Endothelial cell of umbilical vein (primary cell): Measurements from ENCODE around the gene PAQR4. TPM values are rescaled to one million over a fixed set of nuclear protein-coding genes. Genes with fewer than 3 reads are reported as not detected.

Experiments used
- BruUV-seq: library from RNA; stranded (reverse); fragments of 400-500 nt; replicated peaks from 2 replicates; lab custom pipeline; 2021; lab: Mats Ljungman, UMichigan
- CTCF ChIA-PET: fragments of 300-600, 350-600 bp; sonication (Branson Sonifier 250); formaldehyde crosslinking; loops from one replicate; lab custom pipeline; 2021; ENCODE audit warnings: antibody characterized with exemption, inconsistent platforms; lab: Charles Lee
- POLR2A ChIA-PET: fragments of 300-600, 350-600 bp; sonication (Branson Sonifier 250); formaldehyde crosslinking; loops from one replicate; lab custom pipeline; 2021; ENCODE audit warnings: antibody characterized with exemption, inconsistent platforms; lab: Charles Lee
- DNase-seq: peaks from one replicate; pipeline ENCODE4 v3.0.0-alpha.2; 2011; ENCODE audit warnings: low read depth, low spot score
- FAIRE-seq: peaks from 2 replicates; lab custom pipeline; 2011; peaks lifted over from hg19 to GRCh38; lab: Jason Lieb, UNC
- H2AFZ ChIP-seq: 2 replicates; pipeline ENCODE4 v1.6.0; 2012; ENCODE audit warnings: low read depth, low read length, control low read depth, inconsistent platforms
- H3K27ac ChIP-seq: 2 replicates; pipeline ENCODE4 v1.5.1; 2011; ENCODE audit warnings: low read depth, mild to moderate bottlenecking, control low read depth, low read length, moderate library complexity; ENCODE audit not compliant: insufficient read depth
- H3K27me3 ChIP-seq, 2 experiments: 2 replicates each; pipeline versions ENCODE4 v1.6.0 to v1.6.1; 2011; ENCODE audit warnings: low read length in 2 of 2, mixed read lengths in 1 of 2; ENCODE audit not compliant: control insufficient read depth in 2 of 2, insufficient read depth in 2 of 2
- H3K36me3 ChIP-seq, 2 experiments: 2 replicates in 1 of 2; 3 replicates in 1 of 2; pipeline ENCODE4 v1.5.1; 2011; ENCODE audit warnings: low read length in 2 of 2, mild to moderate bottlenecking in 1 of 2, moderate library complexity in 1 of 2; ENCODE audit not compliant: control insufficient read depth in 2 of 2, insufficient read depth in 2 of 2; ENCODE audit errors: extremely low read depth in 1 of 2
- H3K4me1 ChIP-seq: 3 replicates; pipeline ENCODE4 v1.5.1; 2011; ENCODE audit warnings: mild to moderate bottlenecking, low read length; ENCODE audit not compliant: control insufficient read depth, insufficient read depth; ENCODE audit errors: extremely low read depth
- H3K4me2 ChIP-seq: 2 replicates; pipeline ENCODE4 v1.6.1; 2011; ENCODE audit warnings: low read length, control low read depth, mixed read lengths; ENCODE audit not compliant: insufficient read depth
- H3K4me3 ChIP-seq, 3 experiments: fragments of 200-600 bp in 1 of 3; sonication (generic), shearing (Covaris generic) in 1 of 3; replicated peaks in 1 of 3; 2 replicates each; pipeline ENCODE4 v1.5.1; 2011 to 2016; ENCODE audit warnings: control low read depth in 3 of 3, low read length in 3 of 3, mild to moderate bottlenecking in 2 of 3, inconsistent platforms in 1 of 3, low read depth in 1 of 3, moderate library complexity in 1 of 3; ENCODE audit not compliant: insufficient read depth in 1 of 3
- H3K79me2 ChIP-seq: 2 replicates; pipeline ENCODE4 v1.6.0; 2012; ENCODE audit warnings: low read length, inconsistent platforms; ENCODE audit not compliant: control insufficient read depth, insufficient read depth
- H3K9ac ChIP-seq: replicated peaks from 2 replicates; pipeline ENCODE3; 2011; ENCODE audit warnings: low read length, control low read depth; ENCODE audit not compliant: insufficient read depth; ENCODE audit errors: extremely low read depth
- H3K9me1 ChIP-seq: replicated peaks from 3 replicates; pipeline ENCODE4 v1.6.0; 2011; ENCODE audit warnings: mild to moderate bottlenecking, low read length; ENCODE audit not compliant: control insufficient read depth, insufficient read depth; ENCODE audit errors: extremely low read depth
- H3K9me3 ChIP-seq: replicated peaks from 2 replicates; pipeline ENCODE4 v1.5.1; 2012; ENCODE audit warnings: low read length, inconsistent platforms; ENCODE audit not compliant: control insufficient read depth, insufficient read depth
- H4K20me1 ChIP-seq: replicated peaks from 2 replicates; pipeline ENCODE3; 2011; ENCODE audit warnings: mild to moderate bottlenecking, low read length; ENCODE audit not compliant: control insufficient read depth, insufficient read depth; ENCODE audit errors: extremely low read depth
- EZH2 ChIP-seq: IDR thresholded peaks from 2 replicates; pipeline ENCODE4 v1.6.1; 2012; ENCODE audit warnings: borderline replicate concordance, low read depth, mild to moderate bottlenecking, moderate library complexity, low read length, inconsistent platforms; ENCODE audit not compliant: severe bottlenecking
- FOS ChIP-seq: IDR thresholded peaks from 2 replicates; pipeline ENCODE4 v1.6.1; 2011; ENCODE audit warnings: mild to moderate bottlenecking, low read length, moderate library complexity, borderline replicate concordance; ENCODE audit not compliant: insufficient read depth
- GATA2 ChIP-seq: IDR thresholded peaks from 2 replicates; pipeline ENCODE4 v1.7.0; 2011; ENCODE audit warnings: low read depth, mild to moderate bottlenecking, moderate library complexity, mixed read lengths, low read length; ENCODE audit not compliant: insufficient read length, insufficient read depth
- JUN ChIP-seq: IDR thresholded peaks from 2 replicates; pipeline ENCODE4 v1.6.1; 2011; ENCODE audit warnings: borderline replicate concordance, low read depth; ENCODE audit not compliant: insufficient read length, insufficient read depth
- MAX ChIP-seq: IDR thresholded peaks from 2 replicates; pipeline ENCODE4 v1.6.1; 2011; ENCODE audit not compliant: insufficient read depth, insufficient read length
- MYC ChIP-seq: IDR thresholded peaks from one replicate; pipeline ENCODE4 v1.6.1; 2011; ENCODE audit warnings: mild to moderate bottlenecking, low read depth, low read length
- POLR2A ChIP-seq: IDR thresholded peaks from 2 replicates; pipeline ENCODE4 v1.6.1; 2012; ENCODE audit warnings: low read depth, mild to moderate bottlenecking, control low read depth, low read length
- POLR2AphosphoS5 ChIP-seq: IDR thresholded peaks from 2 replicates; pipeline ENCODE4 v1.6.1; 2012; ENCODE audit warnings: low read depth, mild to moderate bottlenecking, control low read depth, low read length, moderate library complexity; ENCODE audit not compliant: insufficient read depth
- dilution Hi-C: fragments of 300-500 bp; cut with MboI; formaldehyde crosslinking; loops from one replicate; pipeline ENCODE4 v1.15.0; 2019; ENCODE audit warnings: low sequenced_read_pairs; ENCODE audit not compliant: extremely low pct_ligation_motif_present
- intact Hi-C: fragments of 100-400 bp; cut with micrococcal nuclease; formaldehyde crosslinking; loops from one replicate; pipeline ENCODE4 v1.10.0; 2022
- polyA plus RNA-seq, 4 experiments: library from polyadenylated mRNA; depleted of rRNA in 3 of 4; stranded (reverse) in 3 of 4; unstranded in 1 of 4; fragments of >200 nt; gene quantifications; 2 replicates each; pipeline versions ENCODE4 v1.2.1 to v1.2.3, GENCODE V29; 2011 to 2012; ENCODE audit warnings: missing spikeins in 1 of 4
- total RNA-seq: library from RNA; stranded (reverse); gene quantifications from 2 replicates; pipeline ENCODE4 v1.2.3, GENCODE V29; 2021
- TF ChIP-seq, protein P1 (sequence below), 2 donors: IDR thresholded peaks; 1 replicate in 1 of 2; 2 replicates in 1 of 2; pipeline ENCODE4 v1.5.1; 2011; ENCODE audit warnings: low read length in 2 of 2, mild to moderate bottlenecking in 2 of 2, moderate library complexity in 2 of 2, control low read depth in 1 of 2, inconsistent platforms in 1 of 2, low read depth in 1 of 2; ENCODE audit not compliant: insufficient read depth in 1 of 2; ENCODE audit errors: extremely low read depth in 1 of 2

Gene PAQR4
- total and polyA plus RNA-seq, 2 donors (not counting 3 experiments of a cell fraction or from before 2014, with no cell fraction given): 23.8 to 31.2 TPM

DNA sequence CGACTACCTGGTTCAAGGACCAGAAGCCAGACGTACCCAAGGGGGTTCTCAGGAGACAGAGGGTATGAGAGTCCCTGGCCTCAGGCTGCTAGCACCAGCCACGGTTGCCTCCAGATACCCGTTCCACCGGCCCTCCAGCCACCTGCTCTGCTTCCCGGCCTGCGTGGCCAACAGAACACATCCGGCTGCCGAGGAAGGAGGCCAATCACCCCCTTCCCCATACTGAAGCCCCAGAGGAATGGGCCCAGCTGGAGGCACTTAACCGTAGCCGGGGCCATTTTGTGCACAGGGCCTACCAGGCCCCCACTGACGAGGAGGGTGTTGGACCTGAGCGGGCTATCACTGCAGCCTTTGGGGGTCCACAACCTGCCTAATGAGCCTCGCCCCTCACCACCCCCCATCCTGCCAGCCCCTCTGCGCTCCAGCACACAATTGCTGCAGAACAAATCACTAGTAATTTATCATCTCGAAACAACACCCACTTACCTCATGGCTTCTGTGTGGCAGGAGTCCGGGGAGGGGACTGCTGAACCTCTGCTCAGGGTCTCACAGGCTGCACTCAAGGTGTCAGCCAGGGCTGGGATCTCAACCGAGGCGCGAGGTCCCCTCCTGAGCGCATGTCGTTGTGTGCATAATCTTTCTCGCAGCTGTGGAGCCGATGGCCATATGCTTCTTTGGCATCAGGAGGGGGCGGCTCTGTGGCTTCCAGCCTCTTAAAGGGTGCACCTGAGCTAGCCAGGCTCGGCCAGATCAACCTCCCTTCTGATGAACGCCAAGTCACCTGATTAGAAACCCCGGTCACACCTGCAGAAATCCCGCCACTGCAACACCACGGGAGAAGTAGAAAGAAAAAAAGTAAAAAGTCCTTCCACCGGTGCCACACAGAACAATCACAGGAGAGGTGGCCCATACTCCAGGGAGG is 15.2 kb upstream of the PAQR4 start:
- Histone ChIP-seq H3K27ac (no peak overlapping the region), H3K27me3 (no peaks in the 10 kb centered on the region), H3K9me1 (no peaks in the 10 kb centered on the region), H3K79me2 (no peaks in the 10 kb centered on the region), H4K20me1 (no peaks in the 10 kb centered on the region), H3K4me1 (no peaks in the 10 kb centered on the region), H3K9ac (no peak overlapping the region), H2AFZ (no peak overlapping the region), H3K4me3 (no peak overlapping the region), H3K36me3 (no peaks in the 10 kb centered on the region), H3K9me3 (no peaks in the 10 kb centered on the region), H3K4me2 (no peak overlapping the region)
- CTCF ChIA-PET: no interaction called here
- no TSS peak for BruUV-seq
- intact Hi-C loops: no loop called here
- DNase-seq (no peak), FAIRE-seq (no peak)
- TF ChIP-seq EZH2 (no peak), GATA2 (no peak), MYC (no peak), JUN (no peak), MAX (no peak), POLR2AphosphoS5 (no peak), FOS (no peak), POLR2A (no peak)
- TF ChIP-seq, protein P1, sequence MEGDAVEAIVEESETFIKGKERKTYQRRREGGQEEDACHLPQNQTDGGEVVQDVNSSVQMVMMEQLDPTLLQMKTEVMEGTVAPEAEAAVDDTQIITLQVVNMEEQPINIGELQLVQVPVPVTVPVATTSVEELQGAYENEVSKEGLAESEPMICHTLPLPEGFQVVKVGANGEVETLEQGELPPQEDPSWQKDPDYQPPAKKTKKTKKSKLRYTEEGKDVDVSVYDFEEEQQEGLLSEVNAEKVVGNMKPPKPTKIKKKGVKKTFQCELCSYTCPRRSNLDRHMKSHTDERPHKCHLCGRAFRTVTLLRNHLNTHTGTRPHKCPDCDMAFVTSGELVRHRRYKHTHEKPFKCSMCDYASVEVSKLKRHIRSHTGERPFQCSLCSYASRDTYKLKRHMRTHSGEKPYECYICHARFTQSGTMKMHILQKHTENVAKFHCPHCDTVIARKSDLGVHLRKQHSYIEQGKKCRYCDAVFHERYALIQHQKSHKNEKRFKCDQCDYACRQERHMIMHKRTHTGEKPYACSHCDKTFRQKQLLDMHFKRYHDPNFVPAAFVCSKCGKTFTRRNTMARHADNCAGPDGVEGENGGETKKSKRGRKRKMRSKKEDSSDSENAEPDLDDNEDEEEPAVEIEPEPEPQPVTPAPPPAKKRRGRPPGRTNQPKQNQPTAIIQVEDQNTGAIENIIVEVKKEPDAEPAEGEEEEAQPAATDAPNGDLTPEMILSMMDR (IDR thresholded peaks at IDR 0.05; ENCODE audit: extremely low read depth in 1 of 2, insufficient read depth in 1 of 2, low read depth in 1 of 2, low read length in 2 of 2): no peak
- POLR2A ChIA-PET: no interaction called here
- dilution Hi-C loops: no loop called here
